Loucy (cell line): ENCODE results near the gene CALHM4.

Experiments used
- H2AFZ ChIP-seq: fragments of 200-600 bp; sonication (generic); 2 replicates; pipeline ENCODE4 v1.6.0; 2016; ENCODE audit warnings: antibody characterized with exemption, mild to moderate bottlenecking, low read length, moderate library complexity
- H3F3A ChIP-seq: fragments of 200-600 bp; 2 replicates; pipeline ENCODE4 v1.6.0; 2016; ENCODE audit warnings: antibody characterized with exemption, low read depth, mild to moderate bottlenecking
- H3K27me3 ChIP-seq: fragments of 200-600 bp; sonication (generic); 2 replicates; pipeline ENCODE4 v1.6.1; 2014; ENCODE audit warnings: low read length, mild to moderate bottlenecking; ENCODE audit not compliant: insufficient read depth, poor library complexity, severe bottlenecking
- H3K36me3 ChIP-seq: fragments of 200-600 bp; sonication (generic); 2 replicates; pipeline ENCODE4 v1.6.1; 2016; ENCODE audit warnings: low read length; ENCODE audit not compliant: insufficient read depth
- H3K4me1 ChIP-seq: fragments of 200-600 bp; sonication (generic); 2 replicates; pipeline ENCODE4 v1.5.1; 2014; ENCODE audit warnings: low read length, mild to moderate bottlenecking; ENCODE audit not compliant: insufficient read depth, poor library complexity, severe bottlenecking
- H3K4me2 ChIP-seq: fragments of 200-600 bp; sonication (generic); 2 replicates; pipeline ENCODE4 v1.6.0; 2014; ENCODE audit warnings: antibody characterized with exemption, low read length, low read depth, mild to moderate bottlenecking; ENCODE audit not compliant: poor library complexity, severe bottlenecking
- H3K4me3 ChIP-seq: fragments of 200-600 bp; sonication (generic); 2 replicates; pipeline ENCODE4 v1.5.1; 2014; ENCODE audit warnings: low read length, mild to moderate bottlenecking, mixed read lengths; ENCODE audit not compliant: poor library complexity, severe bottlenecking
- H3K79me2 ChIP-seq: fragments of 200-600 bp; sonication (generic); 2 replicates; pipeline ENCODE4 v1.6.1; 2014; ENCODE audit warnings: low read length; ENCODE audit not compliant: insufficient read depth
- H3K9ac ChIP-seq: fragments of 200-600 bp; sonication (generic); 2 replicates; pipeline ENCODE4 v1.6.0; 2014; ENCODE audit warnings: mild to moderate bottlenecking, low read depth, low read length, moderate library complexity; ENCODE audit not compliant: poor library complexity, severe bottlenecking
- H3K9me2 ChIP-seq: fragments of 200-600 bp; sonication (generic); replicated peaks from 2 replicates; pipeline ENCODE4 v1.6.1; 2016; ENCODE audit warnings: low read depth, low read length, mixed read lengths
- H3K9me3 ChIP-seq: fragments of 200-600 bp; sonication (generic); 2 replicates; pipeline ENCODE4 v1.6.1; 2014; ENCODE audit warnings: mild to moderate bottlenecking, antibody characterized with exemption, low read length, low read depth; ENCODE audit not compliant: insufficient read depth
- H4K20me1 ChIP-seq: fragments of 200-600 bp; sonication (generic); 2 replicates; pipeline ENCODE4 v1.6.0; 2014; ENCODE audit warnings: antibody characterized with exemption, low read length, mild to moderate bottlenecking; ENCODE audit not compliant: insufficient read depth, poor library complexity, severe bottlenecking
- CTCF ChIP-seq: fragments of 200-600 bp; sonication (generic); conservative IDR thresholded peaks from 2 replicates; pipeline ENCODE4 v1.5.1; 2014; ENCODE audit warnings: mild to moderate bottlenecking, antibody characterized with exemption, low read length
- EZH2phosphoT487 ChIP-seq: fragments of 200-600 bp; IDR thresholded peaks from 2 replicates; pipeline ENCODE4 v1.6.1; 2018; ENCODE audit warnings: antibody characterized with exemption, mild to moderate bottlenecking, moderate library complexity, borderline replicate concordance

CALHM4 gene

GRCh38 chr6:116528780-116529179, 24.8 kb upstream of the CALHM4 start:
- H3K4me1 ChIP-seq = peaks cover 4% of the 10 kb centered on the region
- 0 out of 2 replicates have a peak overlapping the region, but pooled peaks have one; percentile 40 for H2AFZ ChIP-seq
- no peaks in the 10 kb centered on the region for H3K36me3 ChIP-seq
- H3K79me2 ChIP-seq = no peaks in the 10 kb centered on the region
- no peaks in the 10 kb centered on the region for H4K20me1 ChIP-seq
- no peak overlapping the region for H3K9ac ChIP-seq
- no peaks in the 10 kb centered on the region for H3K9me3 ChIP-seq
- no peaks in the 10 kb centered on the region for H3K27me3 ChIP-seq
- no peaks in the 10 kb centered on the region for H3K9me2 ChIP-seq
- no peak overlapping the region for H3K4me2 ChIP-seq
- TF ChIP-seq EZH2phosphoT487 = no peak
- TF ChIP-seq CTCF = no peak
- H3K4me3 ChIP-seq = no peak overlapping the region
- no peaks in the 10 kb centered on the region for H3F3A ChIP-seq

DNA sequence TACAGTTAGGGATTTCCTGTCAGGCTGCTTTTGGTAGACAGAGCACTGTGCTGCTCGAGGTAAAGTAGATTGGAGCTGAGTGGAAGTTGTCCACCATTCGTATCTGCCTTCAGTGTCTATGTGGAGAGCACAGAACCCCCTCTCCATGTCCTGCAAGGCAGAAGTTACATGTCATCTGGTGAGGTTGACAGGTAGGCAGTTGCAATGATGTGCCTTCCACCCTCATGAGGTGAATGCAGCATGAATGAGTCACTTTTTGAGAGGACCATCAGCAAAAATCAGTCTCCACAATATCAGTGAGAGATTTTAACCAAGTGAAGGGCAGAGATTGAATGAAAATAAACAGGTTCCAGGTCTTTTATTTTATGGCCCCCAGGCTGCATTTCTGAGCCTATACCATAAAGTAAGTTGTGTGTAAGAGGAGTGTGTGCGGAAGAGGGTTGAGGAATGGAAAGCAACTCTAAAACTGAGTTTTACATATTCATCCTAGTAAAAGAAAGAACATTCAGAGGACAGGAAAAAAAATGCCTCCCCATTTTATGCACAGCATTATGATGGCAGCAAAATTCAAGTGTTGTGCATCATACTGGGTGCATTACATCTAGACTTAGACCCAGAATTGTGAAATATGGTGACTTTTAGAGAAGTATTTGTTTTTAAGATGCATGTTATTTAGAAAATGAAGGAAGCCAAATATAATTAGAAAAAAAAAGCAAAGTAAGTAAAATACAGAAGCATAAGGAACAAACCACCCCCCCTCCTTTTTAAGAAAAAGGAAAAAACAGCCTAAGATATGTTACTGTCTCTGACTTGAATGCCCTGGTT, 23.9 kb upstream of the CALHM4 start:
- Histone ChIP-seq H3K27me3 (no peaks in the 10 kb centered on the region), H3K9ac (no peak overlapping the region), H3K9me2 (no peaks in the 10 kb centered on the region), H3K4me3 (no peak overlapping the region), H3F3A (no peaks in the 10 kb centered on the region), H3K4me1 (peaks cover 4% of the 10 kb centered on the region), H3K79me2 (no peaks in the 10 kb centered on the region), H2AFZ (peak overlapping the region; percentile 40; the same call in 1 of the 2 replicates), H3K9me3 (no peaks in the 10 kb centered on the region), H4K20me1 (no peaks in the 10 kb centered on the region), H3K36me3 (no peaks in the 10 kb centered on the region), H3K4me2 (no peak overlapping the region)
- TF ChIP-seq EZH2phosphoT487 = no peak
- TF ChIP-seq CTCF = no peak

DNA sequence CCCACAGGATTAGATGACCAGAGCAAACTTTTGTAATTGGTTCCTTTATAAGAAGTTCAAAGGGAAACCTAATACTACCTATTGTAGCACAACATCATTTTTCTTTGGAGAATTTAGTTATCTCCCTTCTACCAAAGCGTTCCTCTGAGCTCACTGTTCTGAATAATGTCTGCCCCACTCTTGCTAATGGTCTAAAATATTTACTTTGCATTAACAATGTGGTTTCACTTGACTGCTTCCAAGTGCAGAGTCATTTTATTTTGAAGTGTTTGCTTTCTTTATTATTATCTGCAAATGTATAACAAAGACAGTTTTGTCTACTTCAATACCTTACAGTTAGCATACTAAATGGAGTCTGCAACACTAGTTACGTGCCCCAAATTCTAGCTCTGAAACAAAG, 23.1 kb upstream of the CALHM4 start:
- Histone ChIP-seq H3F3A (no peaks in the 10 kb centered on the region), H2AFZ (peak overlapping the region; percentile 50; the same call in 1 of the 2 replicates)

More for the DNA sequence above, 23.1 kb upstream of the CALHM4 start:
- Histone ChIP-seq H3K4me3 (no peak overlapping the region), H3K9me3 (no peaks in the 10 kb centered on the region), H3K36me3 (no peaks in the 10 kb centered on the region), H3K9me2 (no peaks in the 10 kb centered on the region), H3K79me2 (no peaks in the 10 kb centered on the region), H4K20me1 (no peaks in the 10 kb centered on the region), H3K27me3 (no peaks in the 10 kb centered on the region), H3K4me1 (peaks cover 4% of the 10 kb centered on the region), H3K9ac (no peak overlapping the region), H3K4me2 (no peak overlapping the region)
- TF ChIP-seq CTCF = no peak
- TF ChIP-seq EZH2phosphoT487 = no peak
